H1 (cell line): ENCODE data around the gene UPK2. TPM values are rescaled to one million over a fixed set of nuclear protein-coding genes. Genes with fewer than 3 reads are reported as not detected.

Source experiments
- CTCF ChIA-PET: fragments of 300-600 bp; sonication (Branson Sonifier 250); formaldehyde crosslinking; loops from one replicate; lab custom pipeline; 2021; ENCODE audit not compliant: partially characterized antibody; lab: Charles Lee
- POLR2A ChIA-PET: fragments of 300-600 bp; sonication (Branson Sonifier 250); formaldehyde crosslinking; loops from one replicate; lab custom pipeline; 2021; ENCODE audit warnings: inconsistent platforms; ENCODE audit not compliant: partially characterized antibody; lab: Charles Lee
- DNase-seq, 2 experiments: peaks; one replicate each; pipeline versions ENCODE4 v3.0.0 to v3.0.0-alpha.2; 2010 to 2022; ENCODE audit warnings: low spot score in 2 of 2, low read depth in 1 of 2, mixed read lengths in 1 of 2
- FAIRE-seq: peaks from 2 replicates; lab custom pipeline; 2011; peaks lifted over from hg19 to GRCh38; lab: Jason Lieb, UNC
- H2AFZ ChIP-seq: 2 replicates; pipeline ENCODE4 v1.8.1; 2012; ENCODE audit warnings: low read length, inconsistent platforms
- H2AK5ac ChIP-seq: 2 replicates; pipeline ENCODE4 v1.6.1; 2013; ENCODE audit warnings: low read depth, low read length
- H2BK120ac ChIP-seq: replicated peaks from 2 replicates; pipeline ENCODE3; 2013; ENCODE audit warnings: low read depth, low read length, inconsistent platforms
- H2BK12ac ChIP-seq: 2 replicates; pipeline ENCODE4 v1.6.1; 2013; ENCODE audit warnings: low read depth, low read length
- H2BK15ac ChIP-seq: 2 replicates; pipeline ENCODE4 v1.6.1; 2013; ENCODE audit warnings: low read length
- H2BK20ac ChIP-seq: 2 replicates; pipeline ENCODE4 v1.6.1; 2013; ENCODE audit warnings: low read length
- H2BK5ac ChIP-seq: 2 replicates; pipeline ENCODE4 v1.6.1; 2013; ENCODE audit warnings: low read depth, low read length
- H3K14ac ChIP-seq: 2 replicates; pipeline ENCODE4 v1.6.1; 2013; ENCODE audit warnings: inconsistent platforms; ENCODE audit not compliant: insufficient read length
- H3K18ac ChIP-seq: 2 replicates; pipeline ENCODE4 v1.6.1; 2013; ENCODE audit warnings: low read length; ENCODE audit errors: extremely low read depth
- H3K23ac ChIP-seq: 2 replicates; pipeline ENCODE4 v1.6.1; 2013; ENCODE audit warnings: inconsistent platforms; ENCODE audit not compliant: insufficient read length
- H3K23me2 ChIP-seq: 2 replicates; pipeline ENCODE4 v1.6.1; 2013; ENCODE audit warnings: low read depth, low read length
- H3K27ac ChIP-seq: 2 replicates; pipeline ENCODE4 v1.6.1; 2011; ENCODE audit warnings: low read depth, low read length, inconsistent platforms
- H3K27me3 ChIP-seq, 4 experiments: replicated peaks in 1 of 4; 1 replicate in 1 of 4; 2 replicates in 3 of 4; pipeline versions ENCODE4 v1.6.1 to v1.8.1; 2011 to 2013; ENCODE audit warnings: low read length in 3 of 4, mild to moderate bottlenecking in 3 of 4, inconsistent platforms in 2 of 4, mixed read lengths in 2 of 4, moderate library complexity in 1 of 4; ENCODE audit not compliant: control insufficient read depth in 3 of 4, insufficient read depth in 3 of 4; ENCODE audit errors: extremely low read depth in 1 of 4
- H3K36me3 ChIP-seq, 4 experiments: 2 replicates each; pipeline versions ENCODE4 v1.6.1 to v1.8.1; 2011 to 2013; ENCODE audit warnings: mild to moderate bottlenecking in 4 of 4, low read length in 3 of 4, moderate library complexity in 2 of 4, control low read depth in 1 of 4, inconsistent platforms in 1 of 4; ENCODE audit not compliant: insufficient read depth in 4 of 4, control insufficient read depth in 2 of 4
- H3K4ac ChIP-seq: replicated peaks from 2 replicates; pipeline ENCODE3; 2013; ENCODE audit warnings: low read length, low read depth, mixed read lengths, inconsistent platforms; ENCODE audit not compliant: insufficient read length
- H3K4me1 ChIP-seq, 4 experiments: replicated peaks in 1 of 4; 1 replicate in 1 of 4; 2 replicates in 3 of 4; pipeline versions ENCODE4 v1.6.1 to v1.8.1; 2011 to 2013; ENCODE audit warnings: low read length in 3 of 4, inconsistent platforms in 2 of 4, mixed read lengths in 1 of 4; ENCODE audit not compliant: insufficient read depth in 4 of 4, control insufficient read depth in 3 of 4
- H3K4me2 ChIP-seq, 2 experiments: 2 replicates each; pipeline versions ENCODE4 v1.6.1 to v1.8.1; 2011 to 2013; ENCODE audit warnings: low read depth in 2 of 2, low read length in 2 of 2, control low read depth in 1 of 2, inconsistent platforms in 1 of 2, mild to moderate bottlenecking in 1 of 2; ENCODE audit not compliant: insufficient read depth in 1 of 2
- H3K4me3 ChIP-seq, 4 experiments: fragments of 200-600, 300-600 bp in 1 of 4; sonication (generic), shearing (Covaris generic), sonication (Bioruptor Twin) in 1 of 4; 2 replicates each; pipeline versions ENCODE4 v1.5.1 to v1.8.1; 2011 to 2016; ENCODE audit warnings: low read length in 4 of 4, low read depth in 3 of 4, control low read depth in 2 of 4, inconsistent platforms in 2 of 4, mild to moderate bottlenecking in 2 of 4, mixed read lengths in 1 of 4, moderate library complexity in 1 of 4; ENCODE audit not compliant: insufficient read depth in 2 of 4; ENCODE audit errors: extremely low read depth in 1 of 4
- H3K56ac ChIP-seq: replicated peaks from 2 replicates; pipeline ENCODE3; 2013; ENCODE audit warnings: low read depth, mild to moderate bottlenecking, mixed read lengths, low read length, inconsistent platforms; ENCODE audit not compliant: insufficient read length
- H3K79me1 ChIP-seq: 2 replicates; pipeline ENCODE4 v1.6.1; 2013; ENCODE audit warnings: low read depth, low read length, control low read depth
- H3K79me2 ChIP-seq, 2 experiments: 2 replicates each; pipeline versions ENCODE4 v1.6.1 to v1.8.1; 2012 to 2013; ENCODE audit warnings: low read length in 2 of 2, mild to moderate bottlenecking in 2 of 2, inconsistent platforms in 1 of 2; ENCODE audit not compliant: insufficient read depth in 2 of 2, control insufficient read depth in 1 of 2
- H3K9ac ChIP-seq, 4 experiments: replicated peaks in 1 of 4; 1 replicate in 1 of 4; 2 replicates in 3 of 4; pipeline versions ENCODE4 v1.6.1 to v1.8.1; 2011 to 2013; ENCODE audit warnings: low read depth in 3 of 4, low read length in 3 of 4, control low read depth in 2 of 4, mild to moderate bottlenecking in 2 of 4, moderate library complexity in 2 of 4, inconsistent platforms in 1 of 4; ENCODE audit errors: extremely low read depth in 1 of 4
- H3K9me3 ChIP-seq, 2 experiments: 2 replicates each; pipeline versions ENCODE4 v1.6.1 to v1.8.1; 2012 to 2013; ENCODE audit warnings: mild to moderate bottlenecking in 2 of 2, moderate library complexity in 2 of 2, control low read depth in 1 of 2, inconsistent platforms in 1 of 2, low read depth in 1 of 2, low read length in 1 of 2, mixed read lengths in 1 of 2; ENCODE audit not compliant: insufficient read depth in 2 of 2
- H4K20me1 ChIP-seq, 2 experiments: replicated peaks in 1 of 2; 2 replicates each; pipeline versions ENCODE3 to v1.8.1; 2011 to 2013; ENCODE audit warnings: inconsistent platforms in 2 of 2, low read length in 2 of 2, mild to moderate bottlenecking in 1 of 2; ENCODE audit not compliant: insufficient read depth in 2 of 2, control insufficient read depth in 1 of 2
- H4K5ac ChIP-seq: 2 replicates; pipeline ENCODE4 v1.6.1; 2013; ENCODE audit warnings: low read length, low read depth, mixed read lengths, inconsistent platforms; ENCODE audit not compliant: insufficient read length
- H4K8ac ChIP-seq: 2 replicates; pipeline ENCODE4 v1.8.0; 2013; ENCODE audit warnings: mild to moderate bottlenecking, moderate library complexity, low read length, inconsistent platforms; ENCODE audit not compliant: insufficient read depth; ENCODE audit errors: extremely low read depth
- H4K91ac ChIP-seq: replicated peaks from 2 replicates; pipeline ENCODE3; 2013; ENCODE audit warnings: low read length, mixed read lengths, inconsistent platforms; ENCODE audit not compliant: insufficient read length
- BRCA1 ChIP-seq: IDR thresholded peaks from 2 replicates; pipeline ENCODE4 v1.6.1; 2012; ENCODE audit warnings: low read depth, low read length, improper control_type of control experiment
- CREB1 ChIP-seq: IDR thresholded peaks from 2 replicates; pipeline ENCODE4 v1.6.1; 2012; ENCODE audit warnings: inconsistent platforms
- HDAC2 ChIP-seq, 2 experiments: fragments of 300-600 bp in 1 of 2; sonication (generic) in 1 of 2; IDR thresholded peaks; 2 replicates each; pipeline ENCODE4 v1.6.1; 2011 to 2012; ENCODE audit warnings: low read depth in 2 of 2, low read length in 2 of 2, mild to moderate bottlenecking in 2 of 2, moderate library complexity in 2 of 2, borderline replicate concordance in 1 of 2, inconsistent platforms in 1 of 2
- RFX5 ChIP-seq: IDR thresholded peaks from 2 replicates; pipeline ENCODE4 v1.6.1; 2011; ENCODE audit warnings: low read depth, low read length, improper control_type of control experiment, borderline replicate concordance
- SAP30 ChIP-seq: fragments of 300-600 bp; sonication (generic); IDR thresholded peaks from 2 replicates; pipeline ENCODE4 v1.7.1; 2012; ENCODE audit warnings: low read length, moderate library complexity, mild to moderate bottlenecking, inconsistent platforms; ENCODE audit not compliant: insufficient read depth, insufficient replicate concordance
- SIX5 ChIP-seq: IDR thresholded peaks from 2 replicates; pipeline ENCODE4 v1.6.1; 2011; ENCODE audit warnings: mild to moderate bottlenecking, low read depth, low read length
- SP1 ChIP-seq: IDR thresholded peaks from 2 replicates; pipeline ENCODE4 v1.6.1; 2011; ENCODE audit warnings: low read depth, low read length
- TCF12 ChIP-seq: IDR thresholded peaks from 2 replicates; pipeline ENCODE4 v1.6.1; 2011; ENCODE audit warnings: low read depth, mild to moderate bottlenecking, low read length
- WGBS, 2 experiments: shearing (Covaris generic) in 1 of 2; methylation state at CpG; one replicate each; pipeline versions ENCODE4 v1.1.6 to v1.1.7; 2013 to 2015; ENCODE audit warnings: low lambda C conversion rate in 2 of 2, mixed read lengths in 2 of 2, inconsistent platforms in 1 of 2, low coverage in 1 of 2, missing lambda C conversion rate in 1 of 2; ENCODE audit not compliant: insufficient replicate concordance in 2 of 2, insufficient coverage in 1 of 2, insufficient read length in 1 of 2; ENCODE audit errors: extremely low coverage in 1 of 2, missing lambda C conversion rate in 1 of 2; 5-methylcytosine and 5-hydroxymethylcytosine counted together
- polyA plus RNA-seq, 7 experiments: library from polyadenylated mRNA; depleted of rRNA in 3 of 7; stranded (reverse) in 5 of 7; unstranded in 2 of 7; fragments of >200 nt in 5 of 7; fragments of 200-250 nt in 2 of 7; gene quantifications; 1 replicate in 5 of 7; 2 replicates in 1 of 7; 4 replicates in 1 of 7; pipeline versions ENCODE4 v1.2.1 to v1.2.3, GENCODE V29; 2011 to 2013; ENCODE audit warnings: missing spikeins in 2 of 7, mixed read lengths in 2 of 7
- total RNA-seq: library from RNA; stranded (reverse); fragmentation: NEBNext Ultra II Directional; extraction: Animal tissue kit (Norgen Biotek cat#: 25700); gene quantifications from 2 replicates; pipeline ENCODE4 v1.2.1, GENCODE V29; 2021
- TF ChIP-seq, protein P1 (sequence below), 3 experiments: IDR thresholded peaks; 1 replicate in 2 of 3; 2 replicates in 1 of 3; pipeline versions ENCODE4 v1.5.1 to v1.6.1; 2011; ENCODE audit warnings: low read length in 3 of 3, mild to moderate bottlenecking in 3 of 3, inconsistent platforms in 2 of 3, low read depth in 1 of 3, moderate library complexity in 1 of 3; ENCODE audit not compliant: insufficient read depth in 1 of 3; ENCODE audit errors: control extremely low read depth in 1 of 3

Gene UPK2
- total and polyA plus RNA-seq, 2 of the 8 experiments (the other 6 are each of a cell fraction or from before 2014, with no cell fraction given) = 0.76 TPM; not detected in 1

DNA sequence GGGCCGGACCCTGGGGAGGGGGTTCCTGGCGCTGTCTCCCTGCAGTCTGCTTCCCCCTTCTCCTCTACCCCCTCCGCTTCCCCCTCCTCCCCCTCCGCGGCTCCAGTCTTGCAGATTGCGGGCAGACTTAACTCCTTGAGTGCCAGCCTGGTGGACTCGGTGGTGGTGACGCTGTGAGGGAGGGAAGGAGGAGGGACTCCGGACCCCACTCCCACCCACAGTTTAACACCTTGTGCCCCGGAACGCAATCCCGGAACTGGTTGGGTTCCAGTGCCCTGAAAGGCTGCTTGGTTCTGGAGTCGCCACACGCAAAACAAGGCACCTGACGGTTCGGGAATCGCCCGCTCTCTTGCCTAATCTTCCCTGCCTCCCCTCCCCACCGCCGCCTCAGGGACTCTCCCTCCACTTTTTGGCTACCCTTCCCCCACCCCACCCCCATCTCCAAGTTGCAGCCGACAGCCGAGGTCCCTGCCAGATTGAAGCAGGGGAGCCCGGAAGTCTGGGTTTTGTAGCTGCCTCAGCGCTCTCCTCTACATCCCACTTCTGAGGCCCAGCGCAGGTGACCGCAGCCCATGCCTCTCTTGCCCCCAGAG, 26.5 kb upstream of the UPK2 start:
- Histone ChIP-seq H3K79me2 (peaks cover 6 to 8% of the 10 kb centered on the region in 2 experiments), H3K9me3 (no peaks in the 10 kb centered on the region), H3K23ac (no peak overlapping the region), H3K27me3 (peaks cover 0 to 6% (median 0%) of the 10 kb centered on the region in 4 experiments; a peak in 3 of 7 replicates), H3K4ac (peak overlapping the region; percentile 98), H4K8ac (no peak overlapping the region; the same call in 1 of the 2 replicates), H4K5ac (peak overlapping the region; percentile 78), H3K27ac (peak overlapping the region; percentile 68), H2BK5ac (peak overlapping the region; percentile 95), H3K36me3 (no peaks in the 10 kb centered on the region), H3K9ac (peak overlapping the region in 2 of 4 experiments; percentile 35 to 50; a peak in 2 of 7 replicates), H4K91ac (peak overlapping the region; percentile 98), H3K18ac (peak overlapping the region; percentile 99), H3K4me2 (peak overlapping the region; percentile 57 to 95), H3K79me1 (peaks cover 6% of the 10 kb centered on the region), H3K23me2 (peaks cover 11% of the 10 kb centered on the region), H2BK120ac (peak overlapping the region; percentile 81), H4K20me1 (peaks cover under 1 to 6% of the 10 kb centered on the region in 2 experiments), H2BK12ac (peak overlapping the region; percentile 80; the same call in 1 of the 2 replicates), H2AFZ (no peak overlapping the region), H2BK15ac (peak overlapping the region; percentile 95; the same call in 1 of the 2 replicates), H3K4me1 (peaks cover 0 to 19% (median 10%) of the 10 kb centered on the region in 4 experiments; a peak in 6 of 7 replicates), H2AK5ac (no peak overlapping the region), H3K56ac (peak overlapping the region; percentile 93), H2BK20ac (no peak overlapping the region), H3K14ac (no peak overlapping the region), H3K4me3 (peak overlapping the region; percentile 68 to 95 (median 80))
- CTCF ChIA-PET = interaction anchor here (0.6 to 7.3 kb wide), 21 partner anchors 10 to 370 kb away, joined by 3 to 100 read pairs (median 4); partner anchors contain the start of genes DDX6 and UPK2
- POLR2A ChIA-PET = interaction anchor here (1.1 to 3.4 kb wide), 13 partner anchors 10 to 269 kb away, joined by 3 to 12 read pairs (median 5); partner anchors contain the start of genes CENATAC, DDX6 and UPK2
- no peak for FAIRE-seq
- DNase-seq = peak in 1 of 2 experiments; percentile 83
- 0% methylated on average over 6 of the region's 26 CpGs; no CpG with 5 or more reads in 1 of the 2 experiments for WGBS, 2 experiments
- TF ChIP-seq RFX5 (no peak), BRCA1 (no peak), SAP30 (no peak), CREB1 (peak; percentile 68; the same call in 1 of the 2 replicates), SIX5 (no peak), SP1 (peak; percentile 51; the same call in 1 of the 2 replicates), TCF12 (no peak), HDAC2 (IDR thresholded peaks at IDR 0.05; ENCODE audit: borderline replicate concordance in 1 of 2, low read depth in 2 of 2, low read length in 2 of 2) (no peak)
- TF ChIP-seq, protein P1, sequence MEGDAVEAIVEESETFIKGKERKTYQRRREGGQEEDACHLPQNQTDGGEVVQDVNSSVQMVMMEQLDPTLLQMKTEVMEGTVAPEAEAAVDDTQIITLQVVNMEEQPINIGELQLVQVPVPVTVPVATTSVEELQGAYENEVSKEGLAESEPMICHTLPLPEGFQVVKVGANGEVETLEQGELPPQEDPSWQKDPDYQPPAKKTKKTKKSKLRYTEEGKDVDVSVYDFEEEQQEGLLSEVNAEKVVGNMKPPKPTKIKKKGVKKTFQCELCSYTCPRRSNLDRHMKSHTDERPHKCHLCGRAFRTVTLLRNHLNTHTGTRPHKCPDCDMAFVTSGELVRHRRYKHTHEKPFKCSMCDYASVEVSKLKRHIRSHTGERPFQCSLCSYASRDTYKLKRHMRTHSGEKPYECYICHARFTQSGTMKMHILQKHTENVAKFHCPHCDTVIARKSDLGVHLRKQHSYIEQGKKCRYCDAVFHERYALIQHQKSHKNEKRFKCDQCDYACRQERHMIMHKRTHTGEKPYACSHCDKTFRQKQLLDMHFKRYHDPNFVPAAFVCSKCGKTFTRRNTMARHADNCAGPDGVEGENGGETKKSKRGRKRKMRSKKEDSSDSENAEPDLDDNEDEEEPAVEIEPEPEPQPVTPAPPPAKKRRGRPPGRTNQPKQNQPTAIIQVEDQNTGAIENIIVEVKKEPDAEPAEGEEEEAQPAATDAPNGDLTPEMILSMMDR (IDR thresholded peaks at IDR 0.05; ENCODE audit: control extremely low read depth in 1 of 3, insufficient read depth in 1 of 3, low read depth in 1 of 3, low read length in 3 of 3) = no peak
